ENCODE data around the gene ATP5PF. TPM values are rescaled to one million over a fixed set of nuclear protein-coding genes. Genes with fewer than 3 reads are reported as not detected.
"Not testable (repeated sequence)": the region's sequence is repeated elsewhere in the genome, so short reads cannot be mapped to it uniquely, and the experiment has no call there.

ATP5PF gene
- total and polyA plus RNA-seq, 2 donors (not counting 1 experiment from before 2014, with no cell fraction given), result 36.6 to 58.3 TPM

- TF ChIP-seq, protein P1, sequence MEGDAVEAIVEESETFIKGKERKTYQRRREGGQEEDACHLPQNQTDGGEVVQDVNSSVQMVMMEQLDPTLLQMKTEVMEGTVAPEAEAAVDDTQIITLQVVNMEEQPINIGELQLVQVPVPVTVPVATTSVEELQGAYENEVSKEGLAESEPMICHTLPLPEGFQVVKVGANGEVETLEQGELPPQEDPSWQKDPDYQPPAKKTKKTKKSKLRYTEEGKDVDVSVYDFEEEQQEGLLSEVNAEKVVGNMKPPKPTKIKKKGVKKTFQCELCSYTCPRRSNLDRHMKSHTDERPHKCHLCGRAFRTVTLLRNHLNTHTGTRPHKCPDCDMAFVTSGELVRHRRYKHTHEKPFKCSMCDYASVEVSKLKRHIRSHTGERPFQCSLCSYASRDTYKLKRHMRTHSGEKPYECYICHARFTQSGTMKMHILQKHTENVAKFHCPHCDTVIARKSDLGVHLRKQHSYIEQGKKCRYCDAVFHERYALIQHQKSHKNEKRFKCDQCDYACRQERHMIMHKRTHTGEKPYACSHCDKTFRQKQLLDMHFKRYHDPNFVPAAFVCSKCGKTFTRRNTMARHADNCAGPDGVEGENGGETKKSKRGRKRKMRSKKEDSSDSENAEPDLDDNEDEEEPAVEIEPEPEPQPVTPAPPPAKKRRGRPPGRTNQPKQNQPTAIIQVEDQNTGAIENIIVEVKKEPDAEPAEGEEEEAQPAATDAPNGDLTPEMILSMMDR (IDR thresholded peaks at IDR 0.05), result no peak
- no peak for TF ChIP-seq EZH2 (IDR thresholded peaks at IDR 0.05; ENCODE audit: borderline replicate concordance, insufficient read depth, low read depth, low read length, poor library complexity, severe bottlenecking)
- H3K36me3 ChIP-seq (replicated peaks in 1 of 2; ENCODE audit: control extremely low read depth in 1 of 2, control insufficient read depth in 1 of 2, extremely low read depth in 1 of 2, insufficient read depth in 2 of 2, low read length in 1 of 2), result no peaks in the 10 kb centered on the region
- POLR2A ChIA-PET, result no interaction called here
- Mint-ChIP-seq H3K27me3 (no peaks in the 10 kb centered on the region), H3K4me1 (no peaks in the 10 kb centered on the region), H3K27ac (no peak overlapping the region), H3K9me3 (ENCODE audit: insufficient read depth) (no peaks in the 10 kb centered on the region), H3K4me3 (no peak overlapping the region)
- ATAC-seq (ENCODE audit: low read depth) (no peak), DNase-seq (no peak)
- H4K20me1 ChIP-seq (ENCODE audit: control insufficient read depth, insufficient read depth, low read length, poor library complexity, severe bottlenecking), result no peaks in the 10 kb centered on the region
- CTCF ChIA-PET, result no interaction called here
- WGBS (ENCODE audit: insufficient coverage), result no CpG with 5 or more reads among the region's 1 CpG
- no peak overlapping the region for H3K9ac ChIP-seq (ENCODE audit: low read length)
- intact Hi-C loops (cut with micrococcal nuclease), result no loop called here
- H3K4me2 ChIP-seq (replicated peaks; ENCODE audit: low read depth, low read length, poor library complexity, severe bottlenecking), result no peak overlapping the region
- no peak overlapping the region for H3K4me3 ChIP-seq (ENCODE audit: control extremely low read depth in 1 of 5, extremely low read depth in 1 of 5, insufficient read depth in 1 of 5, low read depth in 2 of 5, low read length in 4 of 5)
- no peaks in the 10 kb centered on the region for H3K4me1 ChIP-seq (ENCODE audit: control insufficient read depth in 2 of 2, insufficient read depth in 2 of 2, low read length in 2 of 2)
- no peak overlapping the region for H2AFZ ChIP-seq (ENCODE audit: insufficient read depth, low read depth, low read length, poor library complexity, severe bottlenecking)
- H3K27me3 ChIP-seq (replicated peaks in 1 of 4; ENCODE audit: control extremely low read depth in 1 of 4, control insufficient read depth in 3 of 4, insufficient read depth in 4 of 4, low read length in 3 of 4), result no peaks in the 10 kb centered on the region
- no peaks in the 10 kb centered on the region for H3K79me2 ChIP-seq (ENCODE audit: control insufficient read depth, insufficient read depth, low read length)
- no peaks in the 10 kb centered on the region for H3K9me3 ChIP-seq (ENCODE audit: control extremely low read depth in 1 of 3, control insufficient read depth in 2 of 3, insufficient read depth in 1 of 3, low read length in 2 of 3)
- no peak overlapping the region for H3K27ac ChIP-seq (ENCODE audit: low read length in 2 of 2)
These were observed 34.0 kb downstream of the ATP5PF start for GRCh38 chr21:25700741-25701140.

DNA sequence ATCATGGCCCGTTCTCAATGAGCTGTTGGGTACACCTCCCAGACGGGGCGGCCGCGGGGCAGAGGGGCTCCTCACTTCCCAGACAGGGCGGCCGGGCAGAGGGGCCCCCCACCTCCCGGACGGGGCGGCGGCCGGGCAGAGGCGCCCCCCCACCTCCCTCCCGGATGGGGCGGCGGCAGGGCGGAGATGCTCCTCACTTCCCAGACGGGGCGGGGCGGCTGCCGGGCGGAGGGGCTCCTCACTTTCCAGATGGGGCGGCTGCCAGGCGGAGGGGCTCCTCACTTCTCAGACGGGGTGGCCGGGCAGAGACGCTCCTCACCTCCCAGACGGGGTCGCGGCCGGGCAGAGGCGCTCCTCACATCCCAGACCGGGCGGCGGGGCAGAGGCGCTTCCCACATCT, 39.2 kb downstream of the ATP5PF start:
- H3K27ac ChIP-seq (ENCODE audit: low read length in 2 of 2); H4K20me1 ChIP-seq (ENCODE audit: control insufficient read depth, insufficient read depth, low read length, poor library complexity, severe bottlenecking); H3K4me3 ChIP-seq (ENCODE audit: control extremely low read depth in 1 of 5, extremely low read depth in 1 of 5, insufficient read depth in 1 of 5, low read depth in 2 of 5, low read length in 4 of 5); ATAC-seq (ENCODE audit: low read depth); DNase-seq; CTCF ChIA-PET; H3K4me3 Mint-ChIP-seq; H3K27me3 ChIP-seq (replicated peaks in 1 of 4; ENCODE audit: control extremely low read depth in 1 of 4, control insufficient read depth in 3 of 4, insufficient read depth in 4 of 4, low read length in 3 of 4); H3K9ac ChIP-seq (ENCODE audit: low read length); H3K79me2 ChIP-seq (ENCODE audit: control insufficient read depth, insufficient read depth, low read length); H3K4me1 Mint-ChIP-seq; H3K36me3 ChIP-seq (replicated peaks in 1 of 2; ENCODE audit: control extremely low read depth in 1 of 2, control insufficient read depth in 1 of 2, extremely low read depth in 1 of 2, insufficient read depth in 2 of 2, low read length in 1 of 2); intact Hi-C loops (cut with micrococcal nuclease); H2AFZ ChIP-seq (ENCODE audit: insufficient read depth, low read depth, low read length, poor library complexity, severe bottlenecking); H3K9me3 ChIP-seq (ENCODE audit: control extremely low read depth in 1 of 3, control insufficient read depth in 2 of 3, insufficient read depth in 1 of 3, low read length in 2 of 3); H3K9me3 Mint-ChIP-seq (ENCODE audit: insufficient read depth); H3K27me3 Mint-ChIP-seq; POLR2A ChIA-PET; H3K4me2 ChIP-seq (replicated peaks; ENCODE audit: low read depth, low read length, poor library complexity, severe bottlenecking); H3K4me1 ChIP-seq (ENCODE audit: control insufficient read depth in 2 of 2, insufficient read depth in 2 of 2, low read length in 2 of 2); H3K27ac Mint-ChIP-seq: not testable (repeated sequence)
- 98% methylated on average over 8 of the region's 36 CpGs for WGBS (ENCODE audit: insufficient coverage)
